Ascending aorta (tissue), 2 donors: ENCODE results near the gene PCGF1. TPM values are rescaled to one million over a fixed set of nuclear protein-coding genes. Genes with fewer than 3 reads are reported as not detected.

ENCODE experiments used
- DNase-seq, 2 donors: peaks; one replicate each; pipeline ENCODE4 v3.0.0-alpha.2; 2019; ENCODE audit warnings: low spot score in 2 of 2
- H3K27ac ChIP-seq, 2 donors: fragments of 200-600 bp; sonication (generic); one replicate each; pipeline ENCODE4 v1.5.1; 2016 to 2017; ENCODE audit warnings: mild to moderate bottlenecking in 1 of 2
- H3K27me3 ChIP-seq: fragments of 200-600 bp; sonication (generic); one replicate; pipeline ENCODE4 v1.5.1; 2017
- H3K36me3 ChIP-seq, 2 donors: fragments of 200-600 bp; sonication (generic); one replicate each; pipeline ENCODE4 v1.5.1; 2016
- H3K4me1 ChIP-seq, 2 donors: fragments of 200-600 bp; sonication (generic); one replicate each; pipeline ENCODE4 v1.5.1; 2016 to 2017; ENCODE audit warnings: mild to moderate bottlenecking in 1 of 2
- H3K4me3 ChIP-seq, 2 donors: fragments of 200-600 bp; sonication (generic); one replicate each; pipeline ENCODE4 v1.5.1; 2016 to 2017; ENCODE audit warnings: mild to moderate bottlenecking in 1 of 2
- H3K9me3 ChIP-seq, 2 donors: fragments of 200-600 bp; sonication (generic); one replicate each; pipeline ENCODE4 v1.5.1; 2016
- CTCF ChIP-seq, 3 experiments: fragments of 200-600 bp in 2 of 3; fragments of 450-650 bp in 1 of 3; sonication (generic) in 2 of 3; IDR thresholded peaks; one replicate each; pipeline ENCODE4 v1.5.1; 2016 to 2019; ENCODE audit warnings: antibody characterized with exemption in 3 of 3, mild to moderate bottlenecking in 1 of 3, moderate library complexity in 1 of 3
- intact Hi-C: fragments of 100-400 bp; cut with DNase I; formaldehyde crosslinking; loops from one replicate; pipeline ENCODE4 v1.15.1; 2023
- total RNA-seq: library from RNA; depleted of rRNA; stranded (reverse); fragments of >200 nt; gene quantifications from one replicate; pipeline ENCODE4 v1.1.0, GENCODE V29; 2016

Gene PCGF1
- total RNA-seq, 1 donor from 2014 or later: not detected

- intact Hi-C loops: loop anchor here (1.0 to 2.0 kb wide), 7 partner anchors 11 to 104 kb away; partner anchors contain the start of genes AUP1, DOK1, HTRA2 and INO80B
- Histone ChIP-seq H3K27ac (peak within 1 kb of the TSS; percentile 85 to 90), H3K27me3 (no peaks in the 10 kb centered on the region), H3K36me3 (peaks cover 3 to 33% of the 10 kb centered on the region in 2 donors), H3K4me1 (peaks cover 9 to 21% of the 10 kb centered on the region in 2 donors), H3K9me3 (no peaks in the 10 kb centered on the region), H3K4me3 (peak within 1 kb of the TSS; percentile 80 to 85)
- peak; percentile 92 to 99 for DNase-seq
- peak; percentile 83 to 91 (median 86) for TF ChIP-seq CTCF (IDR thresholded peaks at IDR 0.05)
Observed at GRCh38 chr2:74482801-74483674, 24.5 kb downstream of the PCGF1 start, which contains the start of the genes CCDC142 and TTC31. CCDC142 (minus strand) TSS chr2:74482998; CDS start chr2:74482837, 161 bp downstream. TTC31 (plus strand) TSS chr2:74483081; CDS start chr2:74483096, 15 bp downstream.

GRCh38 chr2:74481961-74482800, 25.3 kb downstream of the PCGF1 start:
- TF ChIP-seq CTCF (IDR thresholded peaks at IDR 0.05): peak in 1 of 3 experiments; percentile 4
- H3K9me3 ChIP-seq: no peaks in the 10 kb centered on the region
- no peak for DNase-seq
- peaks cover 8 to 37% of the 10 kb centered on the region in 2 donors for H3K36me3 ChIP-seq
- peak overlapping the region; percentile 85 to 90 for H3K27ac ChIP-seq
- intact Hi-C loops: loop anchor here (1.0 to 2.0 kb wide), 2 partner anchors 10 to 15 kb away; partner anchors contain the start of gene MRPL53
- peak overlapping the region; percentile 80 to 85 for H3K4me3 ChIP-seq
- no peaks in the 10 kb centered on the region for H3K27me3 ChIP-seq
- peaks cover 9 to 21% of the 10 kb centered on the region in 2 donors for H3K4me1 ChIP-seq

DNA sequence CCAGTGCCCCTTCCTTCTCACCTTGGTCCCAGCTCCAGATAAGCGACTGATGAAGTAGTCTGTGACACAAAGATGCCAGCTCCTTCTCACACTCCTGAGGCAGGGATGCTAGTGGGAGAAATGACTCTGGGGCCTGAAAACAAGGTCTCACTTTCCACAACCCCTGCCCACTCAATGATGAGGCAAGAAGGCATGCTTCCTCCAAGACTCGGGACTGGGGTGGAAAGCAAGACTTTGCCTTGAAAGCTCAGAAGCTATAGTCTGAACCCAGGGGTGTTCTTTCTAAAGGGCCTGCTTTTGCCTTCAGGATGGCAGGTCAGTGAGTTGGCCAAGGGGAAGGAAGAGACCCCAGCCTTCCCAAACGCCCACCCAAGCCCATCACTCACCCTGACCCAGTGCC, 26.1 kb downstream of the PCGF1 start:
- intact Hi-C loops: no loop called here
- Histone ChIP-seq H3K4me3 (peak overlapping the region; percentile 80 to 85), H3K27me3 (no peaks in the 10 kb centered on the region), H3K27ac (peak overlapping the region in 1 of 2 donors; percentile 85), H3K9me3 (no peaks in the 10 kb centered on the region), H3K4me1 (peaks cover 9 to 21% of the 10 kb centered on the region in 2 donors), H3K36me3 (peaks cover 13 to 34% of the 10 kb centered on the region in 2 donors)
- no peak for TF ChIP-seq CTCF (IDR thresholded peaks at IDR 0.05)
- no peak for DNase-seq

GRCh38 chr2:74474899-74475298, 32.6 kb downstream of the PCGF1 start:
- no peaks in the 10 kb centered on the region for H3K27me3 ChIP-seq
- H3K36me3 ChIP-seq: peaks cover 31 to 34% of the 10 kb centered on the region in 2 donors
- H3K27ac ChIP-seq: no peak overlapping the region
- H3K4me3 ChIP-seq: no peak overlapping the region
- no peak for DNase-seq
- peaks cover 14% of the 10 kb centered on the region in 2 donors for H3K4me1 ChIP-seq
- no peak for TF ChIP-seq CTCF (IDR thresholded peaks at IDR 0.05)
- intact Hi-C loops: no loop called here
- H3K9me3 ChIP-seq: no peaks in the 10 kb centered on the region

DNA sequence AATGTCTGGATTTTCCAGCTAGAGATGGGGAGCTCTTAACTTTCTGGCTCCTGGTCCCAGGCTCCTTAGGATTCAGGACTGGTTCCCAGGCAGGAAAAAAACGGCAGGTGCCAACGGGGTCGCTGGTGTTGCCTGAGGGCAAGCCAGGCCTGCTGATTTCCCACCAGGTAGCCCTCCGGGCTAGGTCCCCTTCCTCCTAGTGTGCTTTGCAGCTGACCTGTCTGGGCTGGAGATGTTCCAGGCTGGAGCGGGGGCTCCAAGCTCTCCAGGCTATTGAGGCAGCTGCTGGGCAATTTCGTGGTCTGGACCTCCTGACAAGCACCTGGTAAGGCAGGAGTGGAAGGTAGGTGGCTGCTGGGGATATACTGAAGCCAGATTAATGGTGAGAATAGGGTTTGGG, 33.0 kb downstream of the PCGF1 start:
- DNase-seq: no peak
- Histone ChIP-seq H3K9me3 (no peaks in the 10 kb centered on the region), H3K4me1 (peaks cover 13 to 14% of the 10 kb centered on the region in 2 donors), H3K27ac (no peak overlapping the region), H3K36me3 (peaks cover 30 to 32% of the 10 kb centered on the region in 2 donors), H3K27me3 (no peaks in the 10 kb centered on the region), H3K4me3 (no peak overlapping the region)
- intact Hi-C loops: no loop called here
- TF ChIP-seq CTCF (IDR thresholded peaks at IDR 0.05): no peak
